HepG2 (cell line): ENCODE data around the gene SUN5. TPM values are rescaled to one million over a fixed set of nuclear protein-coding genes. Genes with fewer than 3 reads are reported as not detected.

Source experiments
- ATAC-seq: fragments of 200-7000 bp; cut with Tn5 transposase; 3 replicates; pipeline ENCODE4 v1.9.1; 2020; ENCODE audit warnings: mild to moderate bottlenecking, moderate library complexity
- BruUV-seq: library from RNA; stranded (reverse); fragments of 400-500 nt; replicated peaks from 2 replicates; lab custom pipeline; 2021; lab: Mats Ljungman, UMichigan
- CTCF ChIA-PET: fragments of 300-600 bp; formaldehyde crosslinking; extraction: SDS; loops from one replicate; lab custom pipeline; 2021; ENCODE audit warnings: low total read pairs, inconsistent platforms, low intra/inter-chr PET ratio; lab: Yijun Ruan, JAX
- POLR2A ChIA-PET: fragments of 350-600 bp; sonication (Branson Sonifier 250); formaldehyde crosslinking; loops from one replicate; lab custom pipeline; 2020; ENCODE audit warnings: antibody characterized with exemption, inconsistent platforms; lab: Yijun Ruan, JAX
- DNase-seq: peaks from one replicate; pipeline ENCODE4 v3.0.0-alpha.2; 2015; ENCODE audit warnings: low spot score
- FAIRE-seq: peaks from 3 replicates; lab custom pipeline; 2011; peaks lifted over from hg19 to GRCh38; lab: Jason Lieb, UNC
- H2AFZ ChIP-seq: one replicate; pipeline ENCODE4 v1.6.1; 2011; ENCODE audit warnings: low read length, inconsistent platforms
- H3K27ac ChIP-seq: fragments of 300-600 bp; 3 replicates; pipeline ENCODE4 v1.8.0; 2011; ENCODE audit warnings: mixed run types, mild to moderate bottlenecking, mixed read lengths, low read length, inconsistent platforms; ENCODE audit not compliant: insufficient read depth; ENCODE audit errors: extremely low read length
- H3K27me3 ChIP-seq, 2 experiments: fragments of 200-600 bp in 1 of 2; 2 replicates in 1 of 2; 3 replicates in 1 of 2; pipeline versions ENCODE4 v1.6.0 to v1.8.0; 2011; ENCODE audit warnings: low read length in 2 of 2, mild to moderate bottlenecking in 2 of 2, moderate library complexity in 2 of 2, inconsistent platforms in 1 of 2; ENCODE audit not compliant: insufficient read depth in 2 of 2, control insufficient read depth in 1 of 2
- H3K36me3 ChIP-seq, 2 experiments: fragments of 200-600 bp in 1 of 2; replicated peaks in 1 of 2; 2 replicates in 1 of 2; 3 replicates in 1 of 2; pipeline versions ENCODE4 v1.5.1 to v1.8.0; 2011; ENCODE audit warnings: low read length in 2 of 2, inconsistent platforms in 1 of 2; ENCODE audit not compliant: insufficient read depth in 2 of 2, control insufficient read depth in 1 of 2
- H3K4me1 ChIP-seq: 2 replicates; pipeline ENCODE4 v1.5.1; 2012; ENCODE audit warnings: low read length, inconsistent platforms; ENCODE audit not compliant: insufficient read depth
- H3K4me2 ChIP-seq: 2 replicates; pipeline ENCODE4 v1.6.0; 2011; ENCODE audit warnings: low read depth, low read length, inconsistent platforms
- H3K4me3 ChIP-seq, 3 experiments: fragments of 200-600 bp in 1 of 3; sonication (generic), shearing (Covaris generic) in 1 of 3; replicated peaks in 1 of 3; 2 replicates each; pipeline ENCODE4 v1.5.1; 2011 to 2016; ENCODE audit warnings: low read length in 3 of 3, inconsistent platforms in 2 of 3, low read depth in 2 of 3, mild to moderate bottlenecking in 2 of 3, control low read depth in 1 of 3, mixed read lengths in 1 of 3; ENCODE audit not compliant: insufficient read depth in 1 of 3
- H3K79me2 ChIP-seq: one replicate; pipeline ENCODE4 v1.6.1; 2011; ENCODE audit warnings: low read length, inconsistent platforms; ENCODE audit not compliant: insufficient read depth
- H3K9ac ChIP-seq: 2 replicates; pipeline ENCODE4 v1.6.0; 2011; ENCODE audit warnings: mild to moderate bottlenecking, low read depth, low read length, inconsistent platforms; ENCODE audit not compliant: insufficient read depth
- H3K9me3 ChIP-seq: 2 replicates; pipeline ENCODE4 v1.5.1; 2012; ENCODE audit warnings: mild to moderate bottlenecking, low read length
- H4K20me1 ChIP-seq: 2 replicates; pipeline ENCODE4 v1.6.0; 2011; ENCODE audit warnings: inconsistent platforms, mild to moderate bottlenecking, low read length, moderate library complexity; ENCODE audit not compliant: insufficient read depth
- FOXA1 ChIP-seq, 2 experiments: fragments of 450-650 bp in 1 of 2; sonication (generic) in 1 of 2; formaldehyde crosslinking in 1 of 2; IDR thresholded peaks; 2 replicates each; pipeline versions ENCODE4 v1.4.0 to v1.6.1; 2016 to 2020; ENCODE audit warnings: missing genetic modification reagents in 1 of 2
- HMG20A ChIP-seq: IDR thresholded peaks from 2 replicates; pipeline ENCODE4 v1.6.1; 2016; ENCODE audit warnings: borderline replicate concordance
- HNRNPL ChIP-seq: fragments of 200-400 bp; formaldehyde crosslinking; IDR thresholded peaks from 2 replicates; pipeline ENCODE4 v1.6.1; 2017; ENCODE audit warnings: mild to moderate bottlenecking, low read depth, low read length
- JUND ChIP-seq: sonication (generic); formaldehyde crosslinking; IDR thresholded peaks from 2 replicates; pipeline ENCODE4 v1.8.0; 2022; ENCODE audit warnings: mild to moderate bottlenecking, missing genetic modification reagents
- MYC ChIP-seq: sonication (generic); formaldehyde crosslinking; IDR thresholded peaks from 2 replicates; pipeline ENCODE4 v1.9.0; 2021; ENCODE audit warnings: missing genetic modification reagents, borderline replicate concordance
- NR2F2 ChIP-seq: IDR thresholded peaks from 2 replicates; pipeline ENCODE4 v1.6.1; 2012; ENCODE audit warnings: low read depth, inconsistent platforms, borderline replicate concordance
- PRDM4 ChIP-seq: sonication (generic); formaldehyde crosslinking; IDR thresholded peaks from 2 replicates; pipeline ENCODE4 v1.9.0; 2021; ENCODE audit warnings: missing genetic modification reagents, borderline replicate concordance
- RCOR2 ChIP-seq: IDR thresholded peaks from 2 replicates; pipeline ENCODE4 v1.6.1; 2016; ENCODE audit warnings: missing biosample characterization, missing genetic modification reagents
- SOX6 ChIP-seq, 2 experiments: fragments of 450-650 bp in 1 of 2; sonication (generic) in 1 of 2; formaldehyde crosslinking in 1 of 2; IDR thresholded peaks; 2 replicates each; pipeline versions ENCODE4 v1.4.0 to v1.6.1; 2017 to 2020; ENCODE audit warnings: antibody characterized with exemption in 1 of 2, mild to moderate bottlenecking in 1 of 2, missing genetic modification reagents in 1 of 2
- ZHX1 ChIP-seq: sonication (generic); formaldehyde crosslinking; IDR thresholded peaks from 2 replicates; pipeline ENCODE4 v1.8.1; 2022; ENCODE audit warnings: low read depth, mild to moderate bottlenecking, missing genetic modification reagents
- ZNF331 ChIP-seq: sonication (generic); formaldehyde crosslinking; IDR thresholded peaks from 2 replicates; pipeline ENCODE4 v1.4.0; 2020; ENCODE audit warnings: missing genetic modification reagents
- ZNF619 ChIP-seq: sonication (generic); formaldehyde crosslinking; IDR thresholded peaks from 2 replicates; pipeline ENCODE4 v1.4.0; 2020; ENCODE audit warnings: mild to moderate bottlenecking, missing genetic modification reagents
- ZNF639 ChIP-seq: conservative IDR thresholded peaks from 2 replicates; pipeline ENCODE4 v1.6.1; 2018; ENCODE audit warnings: missing genetic modification reagents
- ZNF660 ChIP-seq: sonication (generic); formaldehyde crosslinking; IDR thresholded peaks from 2 replicates; pipeline ENCODE4 v1.5.1; 2020; ENCODE audit warnings: mild to moderate bottlenecking, low read depth, missing genetic modification reagents, borderline replicate concordance
- ZNF670 ChIP-seq: sonication (generic); formaldehyde crosslinking; IDR thresholded peaks from 2 replicates; pipeline ENCODE4 v1.8.0; 2022; ENCODE audit warnings: mild to moderate bottlenecking, missing genetic modification reagents, borderline replicate concordance
- WGBS: methylation state at CpG from one replicate; pipeline ENCODE4 v1.1.6; 2017; ENCODE audit warnings: low lambda C conversion rate; 5-methylcytosine and 5-hydroxymethylcytosine counted together
- in situ Hi-C: cut with HindIII; loops from 2 replicates; pipeline ENCODE4 v1.10.0; 2017; ENCODE audit warnings: low pct_unique_long_range_greater_than_20kb; ENCODE audit not compliant: extremely low pct_ligation_motif_present
- intact Hi-C: fragments of 100-400 bp; cut with micrococcal nuclease; formaldehyde crosslinking; loops from one replicate; pipeline ENCODE4 v1.10.0; 2022; ENCODE audit not compliant: unreplicated experiment
- polyA plus RNA-seq, 8 experiments: library from polyadenylated mRNA; depleted of rRNA in 3 of 8; stranded (reverse) in 7 of 8; unstranded in 1 of 8; fragments of >200 nt; fragmentation: Illumina TruSeq in 4 of 8; extraction: Trizol in 4 of 8; gene quantifications; 2 replicates each; pipeline versions ENCODE4 v1.2.1 to v1.2.3, GENCODE V29; 2011 to 2016; ENCODE audit warnings: low read depth in 4 of 8, missing spikeins in 1 of 8, mixed read lengths in 1 of 8; ENCODE audit not compliant: insufficient read depth in 1 of 8
- total RNA-seq, 5 experiments: library from RNA; depleted of rRNA; stranded (reverse); fragments of >200 nt; fragmentation: Illumina TruSeq; extraction: Trizol; gene quantifications; 2 replicates each; pipeline ENCODE4 v1.2.3, GENCODE V29; 2016; ENCODE audit warnings: low read depth in 1 of 5
- TF ChIP-seq, protein P1 (sequence below): sonication (generic); formaldehyde crosslinking; IDR thresholded peaks from 2 replicates; pipeline ENCODE4 v1.5.0; 2020; ENCODE audit warnings: missing genetic modification reagents

SUN5 gene
- total and polyA plus RNA-seq, 2 of the 13 experiments (the other 11 are each of a cell fraction or from before 2014, with no cell fraction given): not detected

DNA sequence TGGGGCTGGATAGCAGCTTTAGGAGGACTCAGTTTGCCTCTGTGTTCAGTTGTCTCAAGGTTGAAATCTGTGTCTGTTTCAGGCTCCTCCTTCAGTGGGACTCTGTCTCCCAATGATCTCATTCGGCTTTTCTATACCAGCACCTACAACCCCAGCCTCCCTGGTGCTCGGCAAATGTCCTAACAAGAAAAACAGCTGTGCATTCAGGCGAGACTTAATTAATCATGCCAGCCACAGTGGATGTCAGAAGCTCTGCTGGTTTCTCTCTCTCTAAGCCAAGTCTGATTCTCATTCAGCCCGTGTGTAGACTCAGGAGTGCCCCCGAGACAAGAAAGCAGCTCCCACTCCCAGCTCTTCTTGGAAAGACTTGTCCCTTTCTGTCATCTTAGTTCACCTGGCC lies 46.8 kb downstream of the SUN5 start:
- no peaks in the 10 kb centered on the region for H3K79me2 ChIP-seq
- DNase-seq (no peak), FAIRE-seq (no peak), ATAC-seq (no peak)
- ChIA-PET POLR2A (no interaction called here), CTCF (no interaction called here)
- no peak overlapping the region for H3K9ac ChIP-seq
- 10% methylated on average over 5 of the region's 5 CpGs for WGBS
- BruUV-seq: no TSS peak
- H3K9me3 ChIP-seq: peaks cover 6% of the 10 kb centered on the region; the same call in 1 of the 2 replicates
- no peaks in the 10 kb centered on the region for H3K36me3 ChIP-seq
- H3K4me1 ChIP-seq: no peaks in the 10 kb centered on the region
- H4K20me1 ChIP-seq: no peaks in the 10 kb centered on the region
- peaks cover 11 to 41% of the 10 kb centered on the region in 2 experiments for H3K27me3 ChIP-seq
- no peak overlapping the region for H3K4me2 ChIP-seq
- no peak overlapping the region for H2AFZ ChIP-seq
- in situ Hi-C loops (no loop called here), intact Hi-C loops (no loop called here)
- H3K4me3 ChIP-seq: no peak overlapping the region
- no peak overlapping the region for H3K27ac ChIP-seq
- no peak for TF ChIP-seq ZNF619 (CRISPR knock-in tag)
- TF ChIP-seq ZNF660 (CRISPR knock-in tag): no peak
- no peak for TF ChIP-seq ZNF639
- no peak for TF ChIP-seq FOXA1 (IDR thresholded peaks at IDR 0.05)
- TF ChIP-seq FOXA1 (CRISPR knock-in tag; IDR thresholded peaks at IDR 0.05): no peak
- TF ChIP-seq JUND (CRISPR knock-in tag): no peak
- no peak for TF ChIP-seq ZHX1 (CRISPR knock-in tag)
- no peak for TF ChIP-seq MYC (CRISPR knock-in tag)
- TF ChIP-seq RCOR2: no peak
- TF ChIP-seq, protein P1, sequence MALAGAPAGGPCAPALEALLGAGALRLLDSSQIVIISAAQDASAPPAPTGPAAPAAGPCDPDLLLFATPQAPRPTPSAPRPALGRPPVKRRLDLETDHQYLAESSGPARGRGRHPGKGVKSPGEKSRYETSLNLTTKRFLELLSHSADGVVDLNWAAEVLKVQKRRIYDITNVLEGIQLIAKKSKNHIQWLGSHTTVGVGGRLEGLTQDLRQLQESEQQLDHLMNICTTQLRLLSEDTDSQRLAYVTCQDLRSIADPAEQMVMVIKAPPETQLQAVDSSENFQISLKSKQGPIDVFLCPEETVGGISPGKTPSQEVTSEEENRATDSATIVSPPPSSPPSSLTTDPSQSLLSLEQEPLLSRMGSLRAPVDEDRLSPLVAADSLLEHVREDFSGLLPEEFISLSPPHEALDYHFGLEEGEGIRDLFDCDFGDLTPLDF (CRISPR knock-in tag): no peak
- no peak for TF ChIP-seq ZNF670 (CRISPR knock-in tag)
- no peak for TF ChIP-seq ZNF331 (CRISPR knock-in tag)
- TF ChIP-seq HMG20A (CRISPR knock-in tag): no peak
- TF ChIP-seq SOX6 (IDR thresholded peaks at IDR 0.05): no peak
- TF ChIP-seq SOX6 (CRISPR knock-in tag; IDR thresholded peaks at IDR 0.05): no peak
- TF ChIP-seq PRDM4 (CRISPR knock-in tag): no peak
- TF ChIP-seq NR2F2: no peak
- no peak for TF ChIP-seq HNRNPL
